Nephron progenitor cell (in vitro differentiated cells): Measurements from ENCODE around the gene TREML1.

Source experiments
- DNase-seq: peaks from one replicate; pipeline ENCODE4 v3.0.0; 2021
- H3K27ac Mint-ChIP-seq: 2 replicates; pipeline ENCODE4 v1.8.0; 2021; ENCODE audit warnings: mild to moderate bottlenecking, moderate library complexity, mixed read lengths
- H3K27me3 Mint-ChIP-seq: 2 replicates; pipeline ENCODE4 v1.8.0; 2021; ENCODE audit warnings: mild to moderate bottlenecking, low read depth, mixed read lengths; ENCODE audit not compliant: poor library complexity
- H3K36me3 Mint-ChIP-seq: 2 replicates; pipeline ENCODE4 v1.8.0; 2021; ENCODE audit warnings: low read depth, mixed read lengths
- H3K4me1 Mint-ChIP-seq: 2 replicates; pipeline ENCODE4 v1.8.0; 2021; ENCODE audit warnings: mixed read lengths
- H3K4me3 Mint-ChIP-seq: 2 replicates; pipeline ENCODE4 v1.8.0; 2021; ENCODE audit warnings: mild to moderate bottlenecking, moderate library complexity, mixed read lengths
- H3K9me3 Mint-ChIP-seq: 2 replicates; pipeline ENCODE4 v1.8.0; 2021; ENCODE audit warnings: mild to moderate bottlenecking, moderate library complexity, mixed read lengths
- TF ChIP-seq, protein P1 (sequence below): fragments of 200-600 bp; sonication (generic); IDR thresholded peaks from 2 replicates; pipeline ENCODE4 v1.5.0; 2021; ENCODE audit warnings: antibody characterized with exemption

The TREML1 gene

DNA sequence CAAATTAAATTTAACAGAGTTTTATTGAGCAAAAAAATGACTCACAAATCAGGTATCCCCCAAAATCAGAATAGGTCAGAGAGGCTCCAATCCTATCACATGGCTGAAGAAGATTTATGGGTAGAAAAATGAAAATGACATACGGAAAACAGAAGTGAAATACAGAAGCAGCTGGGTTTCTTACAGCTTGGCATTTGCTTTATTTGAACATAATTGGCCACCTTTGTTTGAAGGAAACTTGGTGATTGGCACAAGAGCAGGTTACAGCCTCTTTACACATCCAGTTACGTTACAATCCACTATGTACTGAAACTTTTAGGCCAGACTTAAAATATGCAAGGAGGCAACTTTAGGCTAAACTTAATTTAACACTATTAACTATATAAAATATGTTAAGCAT is 20.5 kb upstream of the TREML1 start:
- no peaks in the 10 kb centered on the region for H3K36me3 Mint-ChIP-seq
- no peaks in the 10 kb centered on the region for H3K9me3 Mint-ChIP-seq
- peaks cover 10% of the 10 kb centered on the region for H3K27me3 Mint-ChIP-seq
- no peak overlapping the region for H3K27ac Mint-ChIP-seq
- peaks cover 1% of the 10 kb centered on the region for H3K4me1 Mint-ChIP-seq
- TF ChIP-seq, protein P1, sequence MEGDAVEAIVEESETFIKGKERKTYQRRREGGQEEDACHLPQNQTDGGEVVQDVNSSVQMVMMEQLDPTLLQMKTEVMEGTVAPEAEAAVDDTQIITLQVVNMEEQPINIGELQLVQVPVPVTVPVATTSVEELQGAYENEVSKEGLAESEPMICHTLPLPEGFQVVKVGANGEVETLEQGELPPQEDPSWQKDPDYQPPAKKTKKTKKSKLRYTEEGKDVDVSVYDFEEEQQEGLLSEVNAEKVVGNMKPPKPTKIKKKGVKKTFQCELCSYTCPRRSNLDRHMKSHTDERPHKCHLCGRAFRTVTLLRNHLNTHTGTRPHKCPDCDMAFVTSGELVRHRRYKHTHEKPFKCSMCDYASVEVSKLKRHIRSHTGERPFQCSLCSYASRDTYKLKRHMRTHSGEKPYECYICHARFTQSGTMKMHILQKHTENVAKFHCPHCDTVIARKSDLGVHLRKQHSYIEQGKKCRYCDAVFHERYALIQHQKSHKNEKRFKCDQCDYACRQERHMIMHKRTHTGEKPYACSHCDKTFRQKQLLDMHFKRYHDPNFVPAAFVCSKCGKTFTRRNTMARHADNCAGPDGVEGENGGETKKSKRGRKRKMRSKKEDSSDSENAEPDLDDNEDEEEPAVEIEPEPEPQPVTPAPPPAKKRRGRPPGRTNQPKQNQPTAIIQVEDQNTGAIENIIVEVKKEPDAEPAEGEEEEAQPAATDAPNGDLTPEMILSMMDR: no peak
- no peak overlapping the region for H3K4me3 Mint-ChIP-seq
- no peak for DNase-seq

DNA sequence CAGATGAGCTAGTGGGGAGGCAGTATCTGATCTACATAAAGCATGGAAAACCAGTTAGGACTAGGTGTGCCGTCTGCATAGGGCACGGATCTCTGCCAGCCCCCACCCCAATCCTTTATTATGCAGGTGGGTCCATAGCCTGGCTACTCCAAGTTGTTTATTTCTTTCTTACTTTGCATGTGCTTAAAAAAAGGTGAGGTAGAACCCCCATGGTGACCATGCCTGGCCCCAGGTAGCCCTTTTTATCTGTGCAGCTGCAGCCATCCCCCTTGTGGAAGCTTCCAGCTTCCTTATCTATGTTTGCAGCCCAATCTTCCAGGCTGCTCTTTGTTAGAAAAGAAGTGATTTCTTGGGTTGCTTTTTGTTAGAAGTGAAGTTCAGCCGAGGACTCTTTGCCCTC is 17.8 kb upstream of the TREML1 start:
- H3K4me3 Mint-ChIP-seq: no peak overlapping the region
- H3K9me3 Mint-ChIP-seq: no peaks in the 10 kb centered on the region
- TF ChIP-seq, protein P1: no peak
- H3K36me3 Mint-ChIP-seq: no peaks in the 10 kb centered on the region
- DNase-seq: no peak
- H3K4me1 Mint-ChIP-seq: no peaks in the 10 kb centered on the region
- no peak overlapping the region for H3K27ac Mint-ChIP-seq
- peaks cover 10% of the 10 kb centered on the region for H3K27me3 Mint-ChIP-seq

DNA sequence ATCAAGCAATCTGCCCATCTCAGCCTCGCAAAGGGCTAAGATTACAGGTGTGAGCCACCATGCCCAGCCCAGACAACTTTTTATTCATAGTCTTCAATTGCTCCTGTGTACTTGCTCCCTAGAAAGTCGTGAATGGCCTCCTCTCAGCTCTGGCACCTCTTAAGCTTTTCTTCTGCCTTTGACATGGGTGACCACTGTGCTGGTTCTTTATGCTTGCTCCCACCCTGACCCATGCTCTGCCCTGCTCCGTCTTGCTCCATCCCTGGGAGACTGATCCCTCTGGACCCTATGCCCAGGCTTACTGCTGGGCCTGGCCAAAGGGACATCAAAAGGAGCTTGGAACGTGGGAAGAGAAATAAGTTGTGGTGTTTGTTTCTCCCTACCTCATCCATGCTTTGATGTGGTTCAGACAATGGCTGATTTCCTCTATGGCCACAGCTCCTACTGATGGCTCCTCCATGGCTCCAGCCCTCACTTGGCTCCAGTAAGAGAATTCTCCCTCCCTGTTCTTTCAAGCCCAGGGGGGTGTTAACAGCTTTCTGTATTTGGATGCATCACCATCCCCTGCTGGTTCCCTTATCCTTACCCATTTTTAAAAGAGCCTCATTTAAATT is 16.5 kb upstream of the TREML1 start:
- no peak for DNase-seq
- TF ChIP-seq, protein P1: no peak
- Mint-ChIP-seq H3K9me3 (no peaks in the 10 kb centered on the region), H3K27ac (no peak overlapping the region), H3K36me3 (no peaks in the 10 kb centered on the region), H3K4me1 (no peaks in the 10 kb centered on the region), H3K4me3 (no peak overlapping the region), H3K27me3 (peaks cover 5% of the 10 kb centered on the region)

DNA sequence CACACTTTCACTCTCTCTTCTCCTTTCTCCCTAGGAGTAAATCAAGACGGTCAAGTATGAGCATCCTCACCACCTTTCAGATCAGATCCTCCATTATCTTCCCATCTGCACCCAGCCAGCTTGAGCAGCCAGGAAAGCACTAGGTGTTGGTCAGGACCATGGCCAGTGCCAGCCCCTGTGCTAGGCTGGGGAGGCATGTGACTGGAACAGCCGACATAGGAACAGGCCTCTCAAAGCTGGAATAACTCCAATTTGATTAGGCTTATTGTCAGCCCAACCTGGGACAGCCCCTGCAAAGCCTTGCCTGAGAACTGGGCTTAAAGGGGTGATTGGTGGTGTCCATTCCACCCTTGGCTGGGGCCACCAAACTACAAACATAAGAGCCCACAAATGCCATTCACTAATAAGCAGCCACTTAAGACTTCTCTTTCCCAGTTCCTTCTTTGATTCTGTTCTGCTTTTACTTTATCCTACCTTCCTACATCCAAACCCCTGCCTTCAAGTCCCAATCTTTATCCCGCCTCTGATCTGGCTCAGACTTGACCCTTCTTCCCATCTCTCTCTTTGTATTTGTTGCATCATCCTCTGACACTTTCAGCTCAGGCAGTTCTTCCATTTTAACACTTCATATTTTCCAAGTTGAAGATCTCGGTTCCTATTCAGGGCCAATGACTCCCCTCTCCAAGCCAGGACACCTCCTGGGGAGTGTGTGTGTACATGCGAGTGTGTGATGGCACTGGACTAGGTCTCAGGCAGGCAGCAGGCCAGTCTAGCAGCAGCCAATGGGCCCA is 13.2 kb upstream of the TREML1 start:
- Mint-ChIP-seq H3K27me3 (peaks cover 10% of the 10 kb centered on the region), H3K27ac (no peak overlapping the region), H3K4me3 (no peak overlapping the region), H3K36me3 (no peaks in the 10 kb centered on the region), H3K9me3 (no peaks in the 10 kb centered on the region), H3K4me1 (no peaks in the 10 kb centered on the region)
- TF ChIP-seq, protein P1: no peak
- DNase-seq: peak; percentile 78

DNA sequence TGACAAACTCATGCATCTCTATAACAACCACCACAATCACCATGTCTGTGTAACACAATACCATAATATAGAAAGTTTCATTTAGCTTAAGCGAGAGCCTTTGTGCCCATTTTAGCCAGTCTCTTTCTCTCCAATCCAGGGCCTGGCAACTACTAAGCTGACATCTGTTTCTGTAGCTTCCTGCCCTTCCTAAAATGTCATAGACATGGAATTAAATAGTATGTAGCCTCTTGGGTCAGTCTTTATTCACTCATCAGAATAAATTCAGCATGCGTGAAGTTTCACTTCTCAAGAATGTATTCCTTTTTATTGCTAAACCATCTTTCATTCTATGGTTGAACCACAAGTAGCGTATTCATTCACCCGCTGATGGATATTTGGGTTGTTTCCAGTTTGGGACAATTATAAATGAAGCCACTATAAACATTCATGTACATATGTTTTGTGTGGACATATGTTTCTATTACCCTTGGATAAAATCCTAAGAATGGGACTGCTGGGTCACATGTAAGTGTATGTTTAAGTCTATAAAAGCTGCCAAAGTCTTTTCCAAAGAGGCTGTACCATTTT is 10.5 kb upstream of the TREML1 start:
- Mint-ChIP-seq H3K27ac (no peak overlapping the region), H3K4me1 (no peaks in the 10 kb centered on the region), H3K36me3 (no peaks in the 10 kb centered on the region), H3K4me3 (no peak overlapping the region), H3K27me3 (peaks cover 19% of the 10 kb centered on the region), H3K9me3 (no peaks in the 10 kb centered on the region)
- DNase-seq: no peak
- TF ChIP-seq, protein P1: no peak
